SK-N-SH treated with all-trans-retinoic acid at 6 μM for 48 hours (cell line): ENCODE measurements around the gene BAX.

Experiments
- ATAC-seq: fragments of 200-7000 bp; cut with Tn5 transposase; 3 replicates; pipeline ENCODE4 v1.9.1; 2020; ENCODE audit warnings: mild to moderate bottlenecking, moderate library complexity
- ARNTL ChIP-seq: fragments of 450-650 bp; formaldehyde crosslinking; IDR thresholded peaks from 2 replicates; pipeline ENCODE4 v1.5.0; 2020; ENCODE audit warnings: low read depth, mild to moderate bottlenecking, moderate library complexity, borderline replicate concordance
- BACH2 ChIP-seq: fragments of 250-450 bp; sonication (Bioruptor Pico); IDR thresholded peaks from 2 replicates; pipeline ENCODE4 v1.9.0; 2021; ENCODE audit warnings: mild to moderate bottlenecking, borderline replicate concordance
- CSDC2 ChIP-seq: fragments of 250-450 bp; sonication (Bioruptor Pico); IDR thresholded peaks from 2 replicates; pipeline ENCODE4 v1.5.0; 2020; ENCODE audit warnings: mild to moderate bottlenecking, moderate library complexity
- ESRRG ChIP-seq: fragments of 250-450 bp; sonication (Bioruptor Pico); IDR thresholded peaks from 2 replicates; pipeline ENCODE4 v1.6.1; 2021; ENCODE audit warnings: mild to moderate bottlenecking
- GLIS3 ChIP-seq: fragments of 250-450 bp; sonication (Bioruptor Pico); IDR thresholded peaks from 2 replicates; pipeline ENCODE4 v1.5.0; 2020; ENCODE audit warnings: mild to moderate bottlenecking, moderate library complexity
- ISL1 ChIP-seq: fragments of 250-450 bp; sonication (Bioruptor Pico); IDR thresholded peaks from 2 replicates; pipeline ENCODE4 v2.1.2; 2022; ENCODE audit warnings: mild to moderate bottlenecking, moderate library complexity
- OSR1 ChIP-seq: fragments of 250-450 bp; sonication (Bioruptor Pico); IDR thresholded peaks from 2 replicates; pipeline ENCODE4 v1.8.0; 2022; ENCODE audit warnings: moderate library complexity, mild to moderate bottlenecking, inconsistent platforms
- PPARA ChIP-seq: fragments of 250-450 bp; sonication (Bioruptor Pico); IDR thresholded peaks from 2 replicates; pipeline ENCODE4 v1.5.0; 2020; ENCODE audit warnings: mild to moderate bottlenecking, borderline replicate concordance
- SNAI2 ChIP-seq: fragments of 250-450 bp; sonication (Bioruptor Pico); IDR thresholded peaks from 2 replicates; pipeline ENCODE4 v1.5.0; 2020; ENCODE audit warnings: mild to moderate bottlenecking, moderate library complexity
- TCF4 ChIP-seq: fragments of 250-450 bp; sonication (Bioruptor Pico); IDR thresholded peaks from 2 replicates; pipeline ENCODE4 v1.8.0; 2021; ENCODE audit warnings: mild to moderate bottlenecking, moderate library complexity, borderline replicate concordance
- TOX ChIP-seq: fragments of 250-450 bp; sonication (Bioruptor Pico); IDR thresholded peaks from 2 replicates; pipeline ENCODE4 v1.8.0; 2021; ENCODE audit warnings: mild to moderate bottlenecking, moderate library complexity, borderline replicate concordance
- ZC3H10 ChIP-seq: fragments of 250-450 bp; sonication (Bioruptor Pico); IDR thresholded peaks from 2 replicates; pipeline ENCODE4 v1.5.1; 2021; ENCODE audit warnings: mild to moderate bottlenecking, moderate library complexity
- ZFP3 ChIP-seq: fragments of 250-450 bp; sonication (Bioruptor Pico); IDR thresholded peaks from 2 replicates; pipeline ENCODE4 v1.5.0; 2020; ENCODE audit warnings: mild to moderate bottlenecking, moderate library complexity
- ZFP30 ChIP-seq: fragments of 450-650 bp; formaldehyde crosslinking; IDR thresholded peaks from 2 replicates; pipeline ENCODE4 v1.5.0; 2022; ENCODE audit warnings: mild to moderate bottlenecking, moderate library complexity
- ZNF565 ChIP-seq: fragments of 450-650 bp; formaldehyde crosslinking; conservative IDR thresholded peaks from 2 replicates; pipeline ENCODE4 v1.5.0; 2020; ENCODE audit warnings: low read depth, mild to moderate bottlenecking, moderate library complexity
- ZNF70 ChIP-seq: fragments of 450-650 bp; formaldehyde crosslinking; IDR thresholded peaks from 2 replicates; pipeline ENCODE4 v1.5.0; 2020; ENCODE audit warnings: mild to moderate bottlenecking, moderate library complexity
- ZNF8 ChIP-seq: fragments of 450-650 bp; formaldehyde crosslinking; IDR thresholded peaks from 2 replicates; pipeline ENCODE4 v1.5.0; 2020; ENCODE audit warnings: mild to moderate bottlenecking, moderate library complexity
- TF ChIP-seq, protein P1 (sequence below): fragments of 250-450 bp; sonication (Bioruptor Pico); IDR thresholded peaks from 2 replicates; pipeline ENCODE4 v1.5.0; 2020; ENCODE audit warnings: mild to moderate bottlenecking, moderate library complexity
- TF ChIP-seq, protein P2 (sequence below): fragments of 250-450 bp; sonication (Bioruptor Pico); IDR thresholded peaks from 2 replicates; pipeline ENCODE4 v1.8.0; 2021; ENCODE audit warnings: low read depth, mild to moderate bottlenecking, moderate library complexity, borderline replicate concordance
- TF ChIP-seq, protein P3 (sequence below): fragments of 250-450 bp; sonication (Bioruptor Pico); IDR thresholded peaks from 2 replicates; pipeline ENCODE4 v1.5.1; 2021; ENCODE audit warnings: mild to moderate bottlenecking, moderate library complexity
- TF ChIP-seq, protein P4 (sequence below): fragments of 250-450 bp; sonication (Bioruptor Pico); IDR thresholded peaks from 2 replicates; pipeline ENCODE4 v1.5.1; 2020; ENCODE audit warnings: low read depth, mild to moderate bottlenecking, moderate library complexity

The BAX gene

DNA sequence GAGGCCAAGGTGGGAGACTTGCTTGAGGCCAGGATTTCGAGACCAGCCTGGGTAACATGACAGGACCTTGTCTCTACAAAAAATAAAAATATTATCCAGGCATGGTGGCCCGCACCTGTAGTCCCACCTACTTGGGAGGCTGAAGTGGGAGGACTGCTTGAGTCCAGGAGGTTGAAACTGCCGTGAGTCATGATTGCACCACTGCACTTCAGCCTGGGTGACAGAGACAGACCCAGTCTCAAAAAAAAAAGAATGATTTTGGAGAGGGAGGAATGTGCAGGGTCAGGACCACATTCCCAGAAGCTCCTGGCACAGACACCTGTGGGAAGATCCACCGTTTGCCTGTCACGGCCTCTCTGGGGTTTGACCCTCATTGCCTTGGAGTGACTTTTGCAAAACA lies 9.3 kb upstream of the BAX start:
- TF ChIP-seq ARNTL (no peak), ZFP3 (CRISPR knock-in tag) (no peak), OSR1 (CRISPR knock-in tag) (no peak), PPARA (no peak)
- TF ChIP-seq, all 23 proteins: peak for 0
- ATAC-seq, result no peak

DNA sequence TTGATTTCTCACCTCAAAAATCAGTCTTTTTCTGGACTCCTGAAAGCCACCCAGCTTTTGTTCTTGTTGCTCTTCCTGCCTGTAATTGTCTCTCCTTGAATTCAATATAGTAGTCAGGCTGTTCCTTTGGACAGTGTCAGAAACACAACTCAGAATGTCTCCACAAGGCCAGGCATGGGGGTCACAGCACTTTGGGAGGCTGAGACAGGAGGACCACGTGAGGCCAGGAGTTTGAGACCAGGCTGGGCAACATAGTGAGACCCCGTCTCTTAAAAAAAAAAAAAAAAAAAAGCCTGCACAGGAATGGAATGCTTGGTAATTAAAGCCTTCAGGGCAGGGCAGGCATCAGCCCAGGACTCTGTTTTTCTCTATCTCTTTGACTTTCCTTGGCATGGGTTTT lies 8.9 kb upstream of the BAX start:
- ATAC-seq, result no peak
- no peak for TF ChIP-seq ZNF565
- TF ChIP-seq, protein P1, sequence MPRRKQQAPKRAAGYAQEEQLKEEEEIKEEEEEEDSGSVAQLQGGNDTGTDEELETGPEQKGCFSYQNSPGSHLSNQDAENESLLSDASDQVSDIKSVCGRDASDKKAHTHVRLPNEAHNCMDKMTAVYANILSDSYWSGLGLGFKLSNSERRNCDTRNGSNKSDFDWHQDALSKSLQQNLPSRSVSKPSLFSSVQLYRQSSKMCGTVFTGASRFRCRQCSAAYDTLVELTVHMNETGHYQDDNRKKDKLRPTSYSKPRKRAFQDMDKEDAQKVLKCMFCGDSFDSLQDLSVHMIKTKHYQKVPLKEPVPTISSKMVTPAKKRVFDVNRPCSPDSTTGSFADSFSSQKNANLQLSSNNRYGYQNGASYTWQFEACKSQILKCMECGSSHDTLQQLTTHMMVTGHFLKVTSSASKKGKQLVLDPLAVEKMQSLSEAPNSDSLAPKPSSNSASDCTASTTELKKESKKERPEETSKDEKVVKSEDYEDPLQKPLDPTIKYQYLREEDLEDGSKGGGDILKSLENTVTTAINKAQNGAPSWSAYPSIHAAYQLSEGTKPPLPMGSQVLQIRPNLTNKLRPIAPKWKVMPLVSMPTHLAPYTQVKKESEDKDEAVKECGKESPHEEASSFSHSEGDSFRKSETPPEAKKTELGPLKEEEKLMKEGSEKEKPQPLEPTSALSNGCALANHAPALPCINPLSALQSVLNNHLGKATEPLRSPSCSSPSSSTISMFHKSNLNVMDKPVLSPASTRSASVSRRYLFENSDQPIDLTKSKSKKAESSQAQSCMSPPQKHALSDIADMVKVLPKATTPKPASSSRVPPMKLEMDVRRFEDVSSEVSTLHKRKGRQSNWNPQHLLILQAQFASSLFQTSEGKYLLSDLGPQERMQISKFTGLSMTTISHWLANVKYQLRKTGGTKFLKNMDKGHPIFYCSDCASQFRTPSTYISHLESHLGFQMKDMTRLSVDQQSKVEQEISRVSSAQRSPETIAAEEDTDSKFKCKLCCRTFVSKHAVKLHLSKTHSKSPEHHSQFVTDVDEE (CRISPR knock-in tag), result no peak
- no peak for TF ChIP-seq CSDC2
- no peak for TF ChIP-seq TCF4 (CRISPR knock-in tag)
- TF ChIP-seq, protein P2, sequence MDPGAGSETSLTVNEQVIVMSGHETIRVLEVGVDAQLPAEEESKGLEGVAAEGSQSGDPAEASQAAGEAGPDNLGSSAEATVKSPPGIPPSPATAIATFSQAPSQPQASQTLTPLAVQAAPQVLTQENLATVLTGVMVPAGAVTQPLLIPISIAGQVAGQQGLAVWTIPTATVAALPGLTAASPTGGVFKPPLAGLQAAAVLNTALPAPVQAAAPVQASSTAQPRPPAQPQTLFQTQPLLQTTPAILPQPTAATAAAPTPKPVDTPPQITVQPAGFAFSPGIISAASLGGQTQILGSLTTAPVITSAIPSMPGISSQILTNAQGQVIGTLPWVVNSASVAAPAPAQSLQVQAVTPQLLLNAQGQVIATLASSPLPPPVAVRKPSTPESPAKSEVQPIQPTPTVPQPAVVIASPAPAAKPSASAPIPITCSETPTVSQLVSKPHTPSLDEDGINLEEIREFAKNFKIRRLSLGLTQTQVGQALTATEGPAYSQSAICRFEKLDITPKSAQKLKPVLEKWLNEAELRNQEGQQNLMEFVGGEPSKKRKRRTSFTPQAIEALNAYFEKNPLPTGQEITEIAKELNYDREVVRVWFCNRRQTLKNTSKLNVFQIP (CRISPR knock-in tag), result no peak
- TF ChIP-seq ISL1 (CRISPR knock-in tag), result no peak
- no peak for TF ChIP-seq ZNF8
- no peak for TF ChIP-seq TOX
- no peak for TF ChIP-seq ZC3H10 (CRISPR knock-in tag)
- TF ChIP-seq ZFP3 (CRISPR knock-in tag), result no peak
- TF ChIP-seq ZNF70 (CRISPR knock-in tag), result no peak
- no peak for TF ChIP-seq PPARA
- TF ChIP-seq, all 23 proteins: peak for 0

DNA sequence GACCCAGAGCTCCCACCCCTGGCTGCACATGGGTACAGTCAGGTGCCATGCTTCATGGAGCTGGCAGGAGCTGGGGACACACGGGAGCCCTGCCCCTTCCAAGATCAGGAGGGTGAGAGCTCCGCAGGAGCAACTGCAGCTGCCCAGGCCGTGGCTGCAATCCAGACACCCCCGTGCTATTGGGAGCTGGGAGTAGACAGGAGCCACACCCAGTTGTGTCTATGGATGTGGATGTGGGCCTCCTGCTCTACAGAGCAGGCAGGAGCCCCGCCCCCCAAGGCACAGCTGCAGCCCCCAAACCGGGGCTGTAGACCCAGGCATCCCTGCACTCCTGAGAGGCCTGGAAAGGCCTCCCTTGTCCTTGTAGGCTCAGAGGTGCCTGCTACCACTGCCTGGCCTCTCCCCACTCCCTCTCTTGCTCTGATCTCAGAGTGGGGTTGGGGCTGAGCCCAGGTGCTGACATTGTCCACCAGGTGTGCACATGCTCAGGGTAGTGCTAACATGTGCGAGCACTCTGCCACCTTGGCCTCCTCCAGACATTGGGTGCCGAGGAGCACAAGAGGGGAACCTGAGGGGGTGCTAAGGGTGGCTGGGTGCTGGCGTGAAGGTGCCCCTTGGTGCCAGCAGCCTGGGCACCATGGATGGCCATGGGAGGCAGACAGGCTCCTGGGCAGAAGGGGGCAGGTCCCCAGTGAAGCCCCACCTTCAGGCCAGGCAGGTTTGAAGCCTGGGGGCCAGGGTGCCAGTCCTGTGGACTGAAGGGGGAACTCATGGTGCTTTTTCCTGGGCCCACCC lies 8.0 kb upstream of the BAX start:
- ATAC-seq, result no peak
- no peak for TF ChIP-seq TCF4 (CRISPR knock-in tag)
- TF ChIP-seq BACH2, result no peak
- no peak for TF ChIP-seq SNAI2
- TF ChIP-seq, protein P2 (CRISPR knock-in tag), result no peak
- no peak for TF ChIP-seq PPARA
- no peak for TF ChIP-seq GLIS3
- TF ChIP-seq, protein P3, sequence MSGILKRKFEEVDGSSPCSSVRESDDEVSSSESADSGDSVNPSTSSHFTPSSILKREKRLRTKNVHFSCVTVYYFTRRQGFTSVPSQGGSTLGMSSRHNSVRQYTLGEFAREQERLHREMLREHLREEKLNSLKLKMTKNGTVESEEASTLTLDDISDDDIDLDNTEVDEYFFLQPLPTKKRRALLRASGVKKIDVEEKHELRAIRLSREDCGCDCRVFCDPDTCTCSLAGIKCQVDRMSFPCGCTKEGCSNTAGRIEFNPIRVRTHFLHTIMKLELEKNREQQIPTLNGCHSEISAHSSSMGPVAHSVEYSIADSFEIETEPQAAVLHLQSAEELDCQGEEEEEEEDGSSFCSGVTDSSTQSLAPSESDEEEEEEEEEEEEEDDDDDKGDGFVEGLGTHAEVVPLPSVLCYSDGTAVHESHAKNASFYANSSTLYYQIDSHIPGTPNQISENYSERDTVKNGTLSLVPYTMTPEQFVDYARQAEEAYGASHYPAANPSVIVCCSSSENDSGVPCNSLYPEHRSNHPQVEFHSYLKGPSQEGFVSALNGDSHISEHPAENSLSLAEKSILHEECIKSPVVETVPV, result no peak

DNA sequence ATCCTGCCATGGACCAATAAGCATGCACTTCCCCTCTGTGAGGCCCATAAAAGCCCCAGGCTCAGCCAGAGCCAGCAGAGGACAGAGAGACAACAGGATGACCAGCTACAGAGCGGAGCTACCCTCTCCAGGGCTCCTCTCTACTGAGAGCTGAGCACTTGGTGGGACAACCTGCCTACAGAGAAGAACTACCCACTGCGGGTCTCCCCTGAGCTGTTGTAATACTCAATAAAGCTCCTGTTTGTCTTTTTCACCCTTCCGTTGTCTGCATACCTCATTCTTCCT lies 7.5 kb upstream of the BAX start:
- no peak for ATAC-seq
- TF ChIP-seq ZNF8 (no peak), ESRRG (CRISPR knock-in tag) (no peak), OSR1 (CRISPR knock-in tag) (no peak)

DNA sequence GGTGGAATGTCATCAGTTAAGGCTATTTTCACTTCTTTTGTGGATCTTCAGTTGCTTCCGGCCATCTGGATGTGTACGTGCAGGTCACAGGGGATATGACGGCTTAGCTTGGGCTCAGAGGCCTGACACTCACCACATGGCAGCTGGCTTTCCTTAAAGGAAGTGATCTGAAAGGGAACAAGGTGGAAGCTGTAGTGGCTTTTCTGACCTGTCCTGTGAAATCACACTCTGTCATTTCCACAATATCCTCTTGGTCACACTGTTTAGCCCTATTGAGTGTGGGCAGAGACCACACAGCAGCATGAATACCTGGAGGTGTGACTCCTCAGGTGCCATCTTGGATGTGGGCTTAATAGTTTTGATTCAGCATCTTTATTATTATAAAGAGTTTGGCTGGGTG lies 4.5 kb upstream of the BAX start:
- TF ChIP-seq, protein P4, sequence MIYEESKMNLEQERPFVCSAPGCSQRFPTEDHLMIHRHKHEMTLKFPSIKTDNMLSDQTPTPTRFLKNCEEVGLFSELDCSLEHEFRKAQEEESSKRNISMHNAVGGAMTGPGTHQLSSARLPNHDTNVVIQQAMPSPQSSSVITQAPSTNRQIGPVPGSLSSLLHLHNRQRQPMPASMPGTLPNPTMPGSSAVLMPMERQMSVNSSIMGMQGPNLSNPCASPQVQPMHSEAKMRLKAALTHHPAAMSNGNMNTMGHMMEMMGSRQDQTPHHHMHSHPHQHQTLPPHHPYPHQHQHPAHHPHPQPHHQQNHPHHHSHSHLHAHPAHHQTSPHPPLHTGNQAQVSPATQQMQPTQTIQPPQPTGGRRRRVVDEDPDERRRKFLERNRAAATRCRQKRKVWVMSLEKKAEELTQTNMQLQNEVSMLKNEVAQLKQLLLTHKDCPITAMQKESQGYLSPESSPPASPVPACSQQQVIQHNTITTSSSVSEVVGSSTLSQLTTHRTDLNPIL, result no peak
- TF ChIP-seq ISL1 (CRISPR knock-in tag) (no peak), ZFP30 (CRISPR knock-in tag) (no peak), CSDC2 (no peak)
- ATAC-seq, result no peak
